Stimulated activated CD4-positive, alpha-beta T cell treated with anti-CD3 and anti-CD28 coated beads, Interleukin-2, amount 100 ng/mL, for 4 hours (primary cell): ENCODE results near the gene HPN.
A peak's percentile ranks its signal among the peaks of the same experiment; 100 is the strongest.
"Not testable (repeated sequence)": the region's sequence is repeated elsewhere in the genome, so short reads cannot be mapped to it uniquely, and the experiment has no call there.

ENCODE experiments used
- DNase-seq: peaks from one replicate; pipeline ENCODE4 v3.0.0-alpha.2; 2020; ENCODE audit warnings: low read depth

HPN gene

GRCh38 chr19:35083691-35084508 lies 42.4 kb downstream of the HPN start:
- DNase-seq = no peak

- DNase-seq = no peak
Measured at GRCh38 chr19:35084509-35084762, 42.9 kb downstream of the HPN start.

DNA sequence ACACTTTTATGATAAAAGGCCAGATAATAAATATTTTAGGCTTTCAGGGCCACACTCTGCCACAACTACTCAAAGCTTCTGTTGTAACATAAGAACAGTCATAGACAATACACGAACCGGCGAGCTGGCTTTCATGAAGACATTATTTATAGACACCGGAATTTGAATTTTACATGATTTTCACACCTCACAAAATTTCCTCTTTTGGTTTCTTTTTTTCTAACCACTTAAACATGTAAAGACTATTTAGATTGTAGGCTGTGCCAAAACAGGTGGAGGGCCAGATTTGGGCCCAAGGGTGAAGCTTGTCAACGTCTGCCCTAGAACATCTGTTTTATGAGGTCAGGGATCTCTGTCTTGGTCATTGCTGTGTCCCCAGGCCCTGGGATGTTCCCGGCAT lies 44.4 kb downstream of the HPN start:
- DNase-seq = no peak

DNA sequence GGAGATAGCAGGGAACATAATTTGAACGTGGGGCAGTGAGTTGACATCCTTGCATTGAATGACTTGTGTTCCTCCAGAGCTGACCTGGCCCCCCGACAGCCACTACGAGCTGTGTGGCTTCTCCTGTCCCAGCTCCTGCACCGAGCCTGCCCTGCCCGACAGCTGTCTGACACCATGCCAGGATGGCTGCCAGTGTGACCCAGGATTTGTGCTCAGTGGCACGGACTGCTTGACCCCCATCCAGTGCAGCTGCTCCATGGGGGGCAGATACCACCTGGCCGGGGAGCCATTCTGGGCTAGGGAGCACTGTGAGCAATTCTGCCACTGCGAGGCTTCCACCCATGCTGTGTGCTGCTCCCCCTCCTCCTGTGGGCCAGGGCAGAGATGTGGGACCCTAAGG lies 44.9 kb downstream of the HPN start:
- DNase-seq = no peak

GRCh38 chr19:35087393-35087792 lies 45.9 kb downstream of the HPN start:
- DNase-seq = no peak

DNA sequence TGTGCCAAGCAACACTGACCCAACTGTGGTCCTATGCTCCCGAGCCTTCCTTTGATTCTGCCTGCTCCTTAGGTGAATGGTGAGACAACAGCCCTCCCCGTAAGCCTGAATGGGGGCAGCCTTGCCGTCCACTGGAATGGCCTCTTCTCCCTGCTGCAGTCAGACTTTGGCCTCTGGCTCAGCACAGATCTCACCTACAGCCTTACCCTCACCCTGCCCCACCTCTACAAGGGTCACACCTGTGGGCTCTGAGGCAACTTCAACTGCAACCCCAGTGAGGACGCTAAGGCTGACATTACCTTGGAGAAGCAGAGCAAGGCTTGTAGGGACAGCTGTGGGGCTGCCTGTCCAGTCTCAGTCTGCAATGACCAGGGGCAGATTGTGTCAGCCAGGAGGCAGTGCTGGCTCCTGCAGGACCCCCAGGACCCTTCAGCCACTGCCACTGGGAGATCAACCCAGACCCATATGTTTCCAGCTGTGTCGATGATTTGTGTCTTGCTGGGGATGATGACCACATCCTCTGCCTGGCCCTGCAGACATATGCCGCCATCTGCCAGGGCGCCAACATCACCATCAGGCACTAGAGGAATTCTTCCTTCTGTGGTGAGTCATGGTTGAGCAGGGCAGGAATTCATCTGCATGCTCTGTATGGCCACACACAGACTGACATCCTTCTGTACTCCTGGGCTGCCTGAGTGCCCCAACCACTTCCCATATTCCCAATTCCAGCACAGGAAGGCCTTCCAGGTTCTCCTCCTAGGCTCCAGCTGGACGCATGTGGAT lies 46.8 kb downstream of the HPN start:
- no peak for DNase-seq

DNA sequence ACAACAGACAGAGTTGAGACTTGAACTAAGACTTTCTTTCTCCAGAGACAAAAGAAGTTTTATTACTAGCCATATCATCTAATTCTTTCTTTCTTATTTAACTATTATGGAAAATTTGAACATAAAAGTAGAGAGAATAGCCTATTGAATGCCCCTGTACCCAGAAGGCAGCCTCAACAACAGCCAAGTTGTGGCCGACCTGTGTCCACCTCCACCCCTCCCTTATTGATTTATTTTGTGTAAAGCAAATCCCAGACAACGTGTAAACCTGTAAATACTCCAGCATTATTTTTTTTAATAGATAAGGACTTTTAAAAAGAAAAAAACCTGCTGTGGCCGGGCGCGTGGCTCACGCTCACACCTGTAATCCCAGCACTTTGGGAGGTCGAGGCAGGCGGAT lies 48.0 kb downstream of the HPN start:
- no peak for DNase-seq

GRCh38 chr19:35090160-35090505 lies 48.6 kb downstream of the HPN start:
- DNase-seq = no peak

- DNase-seq = peak; percentile 13
Measured at GRCh38 chr19:35090506-35091214, 49.1 kb downstream of the HPN start.

GRCh38 chr19:35093430-35093829 lies 51.9 kb downstream of the HPN start:
- no peak for DNase-seq

DNA sequence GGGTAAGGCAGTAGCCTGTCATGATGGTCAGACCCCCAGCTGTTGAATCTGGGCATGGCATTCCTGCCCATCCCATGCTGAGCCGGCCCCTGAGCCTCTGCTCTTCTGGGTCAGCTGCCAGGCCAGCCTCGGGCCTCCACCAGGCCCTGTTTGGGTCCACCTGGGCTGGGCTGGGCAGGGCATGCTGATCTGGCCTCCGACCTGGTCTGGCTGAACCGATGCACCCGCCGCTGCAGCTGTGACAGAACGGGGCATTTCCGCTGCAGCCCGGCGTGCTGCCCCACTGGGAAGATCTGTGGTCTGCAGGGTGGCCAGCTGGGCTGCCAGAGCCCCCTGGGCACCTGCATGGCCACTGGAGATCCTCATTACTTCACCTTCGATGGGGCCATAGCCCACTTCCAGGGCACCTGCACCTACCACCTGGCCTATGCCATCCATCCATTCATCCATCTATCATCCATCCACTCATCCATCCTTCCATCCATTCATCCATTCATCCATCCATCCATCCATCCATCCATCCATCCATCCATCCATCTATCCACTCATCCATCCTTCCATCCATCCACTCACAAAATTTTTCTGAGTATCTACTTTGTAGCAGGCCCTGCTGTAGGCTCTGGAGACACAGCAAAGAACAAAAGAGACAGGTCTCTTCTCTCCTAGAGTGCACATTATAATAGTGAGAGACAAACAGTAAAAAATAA lies 52.6 kb downstream of the HPN start:
- no peak for DNase-seq

GRCh38 chr19:35094656-35095055 lies 53.1 kb downstream of the HPN start:
- DNase-seq = no peak

DNA sequence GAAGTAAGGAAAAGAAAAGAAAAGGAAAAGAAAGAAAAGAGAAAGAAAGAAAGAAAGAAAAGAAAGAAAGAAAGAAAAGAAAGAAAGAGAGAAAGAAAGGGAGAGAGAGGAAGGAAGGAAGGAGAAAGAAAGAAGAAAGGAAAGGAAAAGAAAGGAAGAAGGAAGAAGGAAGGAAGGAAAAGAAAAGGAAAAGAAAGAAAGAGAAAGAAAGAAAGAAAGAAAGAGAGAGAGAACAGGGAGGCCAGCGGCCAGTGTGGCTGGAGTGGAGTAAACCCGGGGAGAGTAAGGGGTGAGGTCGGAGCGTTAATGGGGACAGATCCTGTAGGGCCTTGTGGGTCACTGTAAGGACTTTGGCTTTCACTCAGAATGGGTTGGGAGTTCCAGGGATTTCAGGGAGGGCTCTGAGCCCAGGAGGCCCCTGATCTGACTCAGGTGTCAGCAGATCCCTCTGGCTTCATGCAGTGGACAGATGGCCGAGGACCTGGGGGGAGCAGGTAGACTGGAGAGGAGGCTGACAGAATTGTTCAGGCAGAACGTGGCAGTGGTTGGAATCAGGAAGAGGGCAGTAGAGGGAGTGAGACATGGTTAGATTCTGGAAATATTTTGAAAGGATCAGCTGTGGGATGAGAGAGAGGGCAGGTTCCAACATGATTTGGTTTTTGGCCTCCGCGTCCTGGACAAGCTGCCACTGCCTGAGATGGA lies 54.3 kb downstream of the HPN start:
- no peak for DNase-seq

DNA sequence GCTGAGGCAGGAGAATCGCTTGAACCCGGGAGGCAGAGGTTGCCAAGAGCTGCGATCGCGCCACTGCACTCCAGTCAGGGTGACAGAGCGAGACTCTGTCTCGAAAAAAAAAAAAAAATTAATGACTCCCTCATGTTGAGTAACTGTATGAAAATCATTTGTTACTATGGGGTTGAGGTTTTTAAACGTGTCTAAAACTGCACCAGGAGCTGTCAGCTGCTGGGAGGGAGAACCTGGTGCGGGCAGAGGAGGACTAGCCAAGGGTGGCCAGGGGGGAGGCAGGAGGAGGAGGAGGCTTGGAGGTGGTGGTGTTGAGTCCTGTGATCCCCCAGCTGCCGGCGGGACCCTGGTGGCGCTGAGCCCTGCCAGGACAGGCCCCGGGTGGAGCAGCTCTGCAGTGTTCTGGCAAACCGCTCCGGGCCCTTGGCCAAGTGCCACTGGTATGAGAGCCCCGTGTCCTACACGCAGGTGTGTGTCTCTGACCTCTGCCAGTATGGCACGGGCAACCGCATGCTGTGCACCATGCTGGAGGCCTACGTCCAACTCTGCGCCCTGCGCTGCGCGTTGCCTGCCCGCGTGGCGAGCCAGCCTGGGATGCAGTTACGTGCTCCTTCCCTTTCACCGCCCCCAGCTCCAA lies 57.0 kb downstream of the HPN start:
- no peak for DNase-seq

GRCh38 chr19:35099155-35099896 lies 57.8 kb downstream of the HPN start:
- DNase-seq = no peak

GRCh38 chr19:35099897-35100275 lies 58.4 kb downstream of the HPN start:
- DNase-seq = no peak

- DNase-seq = no peak
Measured at GRCh38 chr19:35100588-35101533, 59.3 kb downstream of the HPN start.

DNA sequence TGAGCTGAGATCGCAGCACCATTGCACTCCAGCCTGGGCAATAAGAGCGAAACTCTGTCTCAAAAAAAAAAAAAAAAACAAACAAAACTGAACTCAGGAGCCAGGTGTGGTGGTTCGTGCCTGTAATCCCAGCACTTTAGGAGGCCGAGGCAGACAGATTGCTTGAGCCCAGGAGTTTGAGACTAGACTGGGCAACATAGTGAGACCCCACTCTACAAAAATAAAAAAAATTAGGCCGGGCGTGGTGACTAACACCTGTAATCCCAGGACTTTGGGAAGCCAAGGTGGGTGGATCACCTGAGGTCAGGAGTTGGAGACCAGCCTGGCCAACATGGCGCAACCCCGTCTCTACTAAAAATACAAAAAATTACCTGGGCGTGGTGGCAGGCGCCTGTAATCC lies 60.4 kb downstream of the HPN start:
- not testable (repeated sequence) for DNase-seq

GRCh38 chr19:35103614-35104013 lies 62.1 kb downstream of the HPN start:
- not testable (repeated sequence) for DNase-seq

- DNase-seq = no peak
Measured at GRCh38 chr19:35104361-35104760, 62.8 kb downstream of the HPN start.
